ENCODE results near the gene KCNJ8.
"Not testable (repeated sequence)": the region's sequence is repeated elsewhere in the genome, so short reads cannot be mapped to it uniquely, and the experiment has no call there.

Gene KCNJ8

GRCh38 chr12:21774358-21775132 is at the start of gene KCNJ8:
KCNJ8 (minus strand) TSS chr12:21774706; CDS start chr12:21773616, 1,090 bp downstream.
- peak; percentile 28 for DNase-seq

- DNase-seq: no peak
Observed at GRCh38 chr12:21823581-21823980, 49.1 kb upstream of the KCNJ8 start.

GRCh38 chr12:21819678-21820077 is 45.2 kb upstream of the KCNJ8 start:
- DNase-seq: no peak

- DNase-seq: peak; percentile 59
Observed at GRCh38 chr12:21819236-21819635, 44.7 kb upstream of the KCNJ8 start.

GRCh38 chr12:21818627-21819026 is 44.1 kb upstream of the KCNJ8 start:
- DNase-seq: peak; percentile 63

GRCh38 chr12:21815306-21816062 is 41.0 kb upstream of the KCNJ8 start:
- no peak for DNase-seq

GRCh38 chr12:21814814-21815213 is 40.3 kb upstream of the KCNJ8 start:
- DNase-seq: no peak

- DNase-seq: no peak
Observed at GRCh38 chr12:21814327-21814726, 39.8 kb upstream of the KCNJ8 start.

GRCh38 chr12:21813751-21814150 is 39.2 kb upstream of the KCNJ8 start:
- no peak for DNase-seq

- no peak for DNase-seq
Observed at GRCh38 chr12:21813125-21813524, 38.6 kb upstream of the KCNJ8 start.

- DNase-seq: not testable (repeated sequence)
Observed at GRCh38 chr12:21812340-21812739, 37.8 kb upstream of the KCNJ8 start.

- DNase-seq: no peak
Observed at GRCh38 chr12:21809100-21809499, 34.6 kb upstream of the KCNJ8 start.

GRCh38 chr12:21806255-21806654 is 31.7 kb upstream of the KCNJ8 start:
- no peak for DNase-seq

GRCh38 chr12:21801522-21802288 is 27.2 kb upstream of the KCNJ8 start:
- no peak for DNase-seq

GRCh38 chr12:21800011-21800410 is 25.5 kb upstream of the KCNJ8 start:
- DNase-seq: no peak

GRCh38 chr12:21797539-21797938 is 23.0 kb upstream of the KCNJ8 start:
- no peak for DNase-seq

GRCh38 chr12:21795648-21796328 is 21.3 kb upstream of the KCNJ8 start:
- DNase-seq: no peak

- not testable (repeated sequence) for DNase-seq
Observed at GRCh38 chr12:21794807-21795595, 20.5 kb upstream of the KCNJ8 start.

GRCh38 chr12:21789687-21790086 is 15.2 kb upstream of the KCNJ8 start:
- DNase-seq: not testable (repeated sequence)

GRCh38 chr12:21788089-21788983 is 13.8 kb upstream of the KCNJ8 start:
- DNase-seq: no peak

GRCh38 chr12:21786041-21786531 is 11.6 kb upstream of the KCNJ8 start:
- no peak for DNase-seq

Measured in fibroblast of skin of right quadriceps (primary cell).